ENCODE results near the gene JSRP1. TPM values are rescaled to one million over a fixed set of nuclear protein-coding genes. Genes with fewer than 3 reads are reported as not detected.

Gene JSRP1
- total and polyA plus RNA-seq, 10 of the 15 experiments (the other 5 are each of a cell fraction or from before 2014, with no cell fraction given): 0.41 to 0.91 (median 0.49) TPM; not detected in 7

- TF ChIP-seq CEBPZ (IDR thresholded peaks at IDR 0.05; ENCODE audit: low read depth, low read length): no peak
- TF ChIP-seq IRF3 (IDR thresholded peaks at IDR 0.05): peak; percentile 30; the same call in 1 of the 2 replicates
- TF ChIP-seq CEBPB (IDR thresholded peaks at IDR 0.05; ENCODE audit: borderline replicate concordance in 1 of 2, low read depth in 2 of 2, low read length in 2 of 2): no peak
- TF ChIP-seq, protein P1, sequence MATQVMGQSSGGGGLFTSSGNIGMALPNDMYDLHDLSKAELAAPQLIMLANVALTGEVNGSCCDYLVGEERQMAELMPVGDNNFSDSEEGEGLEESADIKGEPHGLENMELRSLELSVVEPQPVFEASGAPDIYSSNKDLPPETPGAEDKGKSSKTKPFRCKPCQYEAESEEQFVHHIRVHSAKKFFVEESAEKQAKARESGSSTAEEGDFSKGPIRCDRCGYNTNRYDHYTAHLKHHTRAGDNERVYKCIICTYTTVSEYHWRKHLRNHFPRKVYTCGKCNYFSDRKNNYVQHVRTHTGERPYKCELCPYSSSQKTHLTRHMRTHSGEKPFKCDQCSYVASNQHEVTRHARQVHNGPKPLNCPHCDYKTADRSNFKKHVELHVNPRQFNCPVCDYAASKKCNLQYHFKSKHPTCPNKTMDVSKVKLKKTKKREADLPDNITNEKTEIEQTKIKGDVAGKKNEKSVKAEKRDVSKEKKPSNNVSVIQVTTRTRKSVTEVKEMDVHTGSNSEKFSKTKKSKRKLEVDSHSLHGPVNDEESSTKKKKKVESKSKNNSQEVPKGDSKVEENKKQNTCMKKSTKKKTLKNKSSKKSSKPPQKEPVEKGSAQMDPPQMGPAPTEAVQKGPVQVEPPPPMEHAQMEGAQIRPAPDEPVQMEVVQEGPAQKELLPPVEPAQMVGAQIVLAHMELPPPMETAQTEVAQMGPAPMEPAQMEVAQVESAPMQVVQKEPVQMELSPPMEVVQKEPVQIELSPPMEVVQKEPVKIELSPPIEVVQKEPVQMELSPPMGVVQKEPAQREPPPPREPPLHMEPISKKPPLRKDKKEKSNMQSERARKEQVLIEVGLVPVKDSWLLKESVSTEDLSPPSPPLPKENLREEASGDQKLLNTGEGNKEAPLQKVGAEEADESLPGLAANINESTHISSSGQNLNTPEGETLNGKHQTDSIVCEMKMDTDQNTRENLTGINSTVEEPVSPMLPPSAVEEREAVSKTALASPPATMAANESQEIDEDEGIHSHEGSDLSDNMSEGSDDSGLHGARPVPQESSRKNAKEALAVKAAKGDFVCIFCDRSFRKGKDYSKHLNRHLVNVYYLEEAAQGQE (IDR thresholded peaks at IDR 0.05; ENCODE audit: low read depth, low read length): no peak
- TF ChIP-seq POLR2AphosphoS5 (IDR thresholded peaks at IDR 0.05; ENCODE audit: low read length): peak; percentile 79
- peak; percentile 51; the same call in 1 of the 2 replicates for TF ChIP-seq MEF2A (IDR thresholded peaks at IDR 0.05; ENCODE audit: insufficient read depth, low read depth, low read length)
- peak; percentile 83; the same call in 1 of the 2 replicates for TF ChIP-seq PML (IDR thresholded peaks at IDR 0.05; ENCODE audit: low read length)
- TF ChIP-seq, protein P2, sequence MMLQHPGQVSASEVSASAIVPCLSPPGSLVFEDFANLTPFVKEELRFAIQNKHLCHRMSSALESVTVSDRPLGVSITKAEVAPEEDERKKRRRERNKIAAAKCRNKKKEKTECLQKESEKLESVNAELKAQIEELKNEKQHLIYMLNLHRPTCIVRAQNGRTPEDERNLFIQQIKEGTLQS (IDR thresholded peaks at IDR 0.05; ENCODE audit: borderline replicate concordance, extremely low read depth, low read depth, low read length): peak; percentile 59; the same call in 1 of the 2 replicates
- TF ChIP-seq MAX (IDR thresholded peaks at IDR 0.05; ENCODE audit: low read depth, low read length): peak; percentile 74
- TF ChIP-seq, protein P3, sequence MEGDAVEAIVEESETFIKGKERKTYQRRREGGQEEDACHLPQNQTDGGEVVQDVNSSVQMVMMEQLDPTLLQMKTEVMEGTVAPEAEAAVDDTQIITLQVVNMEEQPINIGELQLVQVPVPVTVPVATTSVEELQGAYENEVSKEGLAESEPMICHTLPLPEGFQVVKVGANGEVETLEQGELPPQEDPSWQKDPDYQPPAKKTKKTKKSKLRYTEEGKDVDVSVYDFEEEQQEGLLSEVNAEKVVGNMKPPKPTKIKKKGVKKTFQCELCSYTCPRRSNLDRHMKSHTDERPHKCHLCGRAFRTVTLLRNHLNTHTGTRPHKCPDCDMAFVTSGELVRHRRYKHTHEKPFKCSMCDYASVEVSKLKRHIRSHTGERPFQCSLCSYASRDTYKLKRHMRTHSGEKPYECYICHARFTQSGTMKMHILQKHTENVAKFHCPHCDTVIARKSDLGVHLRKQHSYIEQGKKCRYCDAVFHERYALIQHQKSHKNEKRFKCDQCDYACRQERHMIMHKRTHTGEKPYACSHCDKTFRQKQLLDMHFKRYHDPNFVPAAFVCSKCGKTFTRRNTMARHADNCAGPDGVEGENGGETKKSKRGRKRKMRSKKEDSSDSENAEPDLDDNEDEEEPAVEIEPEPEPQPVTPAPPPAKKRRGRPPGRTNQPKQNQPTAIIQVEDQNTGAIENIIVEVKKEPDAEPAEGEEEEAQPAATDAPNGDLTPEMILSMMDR (IDR thresholded peaks at IDR 0.05 in 2 of 3, conservative IDR thresholded peaks at IDR 0.05 in 1 of 3; ENCODE audit: control insufficient read depth in 2 of 3, extremely low read depth in 1 of 3, insufficient read depth in 1 of 3, low read depth in 3 of 3, low read length in 3 of 3): peak; percentile 99 to 100 (median 99); a peak in 5 of 6 replicates
- peak; percentile 78 for TF ChIP-seq SMC3 (IDR thresholded peaks at IDR 0.05; ENCODE audit: borderline replicate concordance, low read length)
- TF ChIP-seq MYC (IDR thresholded peaks at IDR 0.05; ENCODE audit: insufficient read depth, insufficient read length, insufficient replicate concordance, low read length, severe bottlenecking): no peak
- TF ChIP-seq BACH1 (IDR thresholded peaks at IDR 0.05; ENCODE audit: borderline replicate concordance): peak; percentile 33; the same call in 1 of the 2 replicates
- TF ChIP-seq KLF5 (IDR thresholded peaks at IDR 0.05; ENCODE audit: partially characterized antibody): peak; percentile 68
Observed at GRCh38 chr19:2236314-2237050, 19.7 kb downstream of the JSRP1 start, which contains the start of the genes PLEKHJ1 and SF3A2 (continued).

All from GM12878 (cell line).